ENCODE measurements around the gene KRT76. TPM values are rescaled to one million over a fixed set of nuclear protein-coding genes. Genes with fewer than 3 reads are reported as not detected.

The KRT76 gene
- total RNA-seq, 1 experiment from 2014 or later, result not detected

DNA sequence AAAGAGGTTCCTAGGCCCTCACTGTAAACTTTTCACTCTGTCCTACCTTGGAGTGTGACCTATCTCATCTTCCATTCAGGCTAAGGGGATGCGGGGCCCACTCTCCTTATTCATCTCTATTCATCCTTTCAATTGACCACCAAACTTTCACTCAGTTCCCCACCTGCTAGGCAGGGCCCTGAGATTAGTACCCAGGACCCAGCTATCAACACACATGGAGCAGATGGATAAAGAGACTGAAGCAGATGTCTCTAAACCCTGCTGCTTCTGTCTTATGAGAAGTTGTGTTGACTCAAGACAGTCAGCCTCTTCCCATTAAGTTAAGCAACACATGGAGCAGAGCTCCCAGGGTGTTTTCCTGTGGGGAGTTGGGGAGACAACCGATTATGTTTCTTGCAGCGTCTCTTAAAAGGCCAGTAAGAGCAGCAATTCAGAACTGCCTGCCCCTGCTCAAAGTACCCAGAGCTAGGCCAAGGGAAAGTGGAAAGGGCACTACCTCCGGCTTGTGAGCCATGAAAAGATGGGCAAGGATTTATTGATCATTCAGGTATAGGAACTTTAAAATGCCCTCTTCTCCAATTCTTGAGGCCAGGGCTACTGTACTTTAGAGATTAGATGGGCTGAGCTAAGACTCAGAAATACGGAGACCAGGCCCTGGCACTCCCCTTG is 10.7 kb downstream of the KRT76 start:
- Histone ChIP-seq H4K91ac (ENCODE audit: insufficient read length, low read depth, low read length) (no peak overlapping the region), H3K4ac (ENCODE audit: low read depth, low read length) (no peak overlapping the region), H3K9ac (ENCODE audit: extremely low read depth, insufficient read length, low read length) (no peak overlapping the region), H3K23me2 (ENCODE audit: insufficient read length, low read depth, low read length, poor library complexity, severe bottlenecking) (no peaks in the 10 kb centered on the region), H2BK12ac (ENCODE audit: insufficient read length, low read depth, low read length) (no peak overlapping the region), H4K8ac (replicated peaks; ENCODE audit: insufficient read length, low read depth, low read length) (no peak overlapping the region), H3K9me3 (ENCODE audit: control insufficient read depth, low read depth, low read length) (no peaks in the 10 kb centered on the region), H3K27ac (ENCODE audit: insufficient read length, low read depth, low read length) (no peak overlapping the region), H3K79me2 (ENCODE audit: insufficient read depth, low read length) (no peaks in the 10 kb centered on the region), H3K4me2 (ENCODE audit: insufficient read depth, insufficient read length, low read length) (no peak overlapping the region), H2BK120ac (ENCODE audit: low read depth, low read length, poor library complexity, severe bottlenecking) (no peak overlapping the region), H2AK5ac (ENCODE audit: insufficient read length, low read length) (no peak overlapping the region), H3K56ac (ENCODE audit: insufficient read length, low read depth, low read length) (no peak overlapping the region), H3K27me3 (ENCODE audit: insufficient read depth, low read length) (no peaks in the 10 kb centered on the region), H3K23ac (ENCODE audit: insufficient read length, low read depth, low read length) (no peak overlapping the region), H2BK20ac (ENCODE audit: low read depth, low read length, poor library complexity, severe bottlenecking) (no peak overlapping the region), H3T11ph (ENCODE audit: low read length) (no peak overlapping the region), H4K20me1 (ENCODE audit: control insufficient read depth, insufficient read depth, insufficient read length) (no peaks in the 10 kb centered on the region), H2BK15ac (ENCODE audit: low read depth, low read length) (no peak overlapping the region), H3K4me1 (ENCODE audit: insufficient read depth, low read length) (no peaks in the 10 kb centered on the region), H4K5ac (ENCODE audit: insufficient read length, low read depth, low read length) (no peak overlapping the region), H2BK5ac (ENCODE audit: insufficient read length, low read length) (no peak overlapping the region), H3K14ac (ENCODE audit: insufficient read depth, low read length) (no peak overlapping the region), H2AFZ (ENCODE audit: low read length) (no peak overlapping the region), H3K18ac (ENCODE audit: insufficient read length, low read depth, low read length) (no peak overlapping the region), H3K79me1 (ENCODE audit: insufficient read depth, low read depth, low read length, poor library complexity, severe bottlenecking) (no peaks in the 10 kb centered on the region)
- no peaks in the 10 kb centered on the region for H3K4me1 Mint-ChIP-seq
- TF ChIP-seq, protein P1, sequence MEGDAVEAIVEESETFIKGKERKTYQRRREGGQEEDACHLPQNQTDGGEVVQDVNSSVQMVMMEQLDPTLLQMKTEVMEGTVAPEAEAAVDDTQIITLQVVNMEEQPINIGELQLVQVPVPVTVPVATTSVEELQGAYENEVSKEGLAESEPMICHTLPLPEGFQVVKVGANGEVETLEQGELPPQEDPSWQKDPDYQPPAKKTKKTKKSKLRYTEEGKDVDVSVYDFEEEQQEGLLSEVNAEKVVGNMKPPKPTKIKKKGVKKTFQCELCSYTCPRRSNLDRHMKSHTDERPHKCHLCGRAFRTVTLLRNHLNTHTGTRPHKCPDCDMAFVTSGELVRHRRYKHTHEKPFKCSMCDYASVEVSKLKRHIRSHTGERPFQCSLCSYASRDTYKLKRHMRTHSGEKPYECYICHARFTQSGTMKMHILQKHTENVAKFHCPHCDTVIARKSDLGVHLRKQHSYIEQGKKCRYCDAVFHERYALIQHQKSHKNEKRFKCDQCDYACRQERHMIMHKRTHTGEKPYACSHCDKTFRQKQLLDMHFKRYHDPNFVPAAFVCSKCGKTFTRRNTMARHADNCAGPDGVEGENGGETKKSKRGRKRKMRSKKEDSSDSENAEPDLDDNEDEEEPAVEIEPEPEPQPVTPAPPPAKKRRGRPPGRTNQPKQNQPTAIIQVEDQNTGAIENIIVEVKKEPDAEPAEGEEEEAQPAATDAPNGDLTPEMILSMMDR (conservative IDR thresholded peaks at IDR 0.05), result no peak
- no CpG with 5 or more reads among the region's 5 CpGs for WGBS (ENCODE audit: extremely low coverage, insufficient read length, low lambda C conversion rate)
- H3K36me3 Mint-ChIP-seq (ENCODE audit: insufficient read depth in 1 of 3, low read depth in 3 of 3), result no peaks in the 10 kb centered on the region
- H3K27ac Mint-ChIP-seq, result no peak overlapping the region
- no peak overlapping the region for H3K4me3 Mint-ChIP-seq
- DNase-seq, result no peak
- peaks cover 4 to 13% of the 10 kb centered on the region in 2 experiments; a peak in 4 of 5 replicates for H3K9me3 Mint-ChIP-seq
- peaks cover 22% of the 10 kb centered on the region for H3K27me3 Mint-ChIP-seq (ENCODE audit: low read depth)

Data from H9 (cell line).